Parathyroid adenoma (tissue), 2 donors: ENCODE measurements around the gene DLGAP1.

ENCODE experiments used
- H2AFZ ChIP-seq: fragments of 300-600 bp; sonication (generic); one replicate; pipeline ENCODE4 v1.7.0; 2017; ENCODE audit warnings: antibody characterized with exemption, mild to moderate bottlenecking
- H3K27ac ChIP-seq: fragments of 300-600 bp; sonication (generic); one replicate; pipeline ENCODE4 v1.7.0; 2017
- H3K27me3 ChIP-seq: fragments of 300-600 bp; sonication (generic); one replicate; pipeline ENCODE4 v1.7.0; 2017; ENCODE audit warnings: low read length; ENCODE audit not compliant: control insufficient read depth, insufficient read depth
- H3K36me3 ChIP-seq: fragments of 300-600 bp; sonication (generic); one replicate; pipeline ENCODE4 v1.7.0; 2017; ENCODE audit warnings: low read length; ENCODE audit not compliant: control insufficient read depth, insufficient read depth
- H3K4me1 ChIP-seq: fragments of 300-600 bp; sonication (generic); one replicate; pipeline ENCODE4 v1.7.0; 2017; ENCODE audit warnings: control low read depth
- H3K4me2 ChIP-seq: fragments of 300-600 bp; sonication (generic); one replicate; pipeline ENCODE4 v1.7.0; 2017; ENCODE audit warnings: low read length
- H3K4me3 ChIP-seq: fragments of 300-600 bp; sonication (generic); one replicate; pipeline ENCODE4 v1.7.0; 2017; ENCODE audit warnings: low read depth, low read length
- H3K79me2 ChIP-seq: fragments of 300-600 bp; sonication (generic); one replicate; pipeline ENCODE4 v1.7.0; 2017; ENCODE audit warnings: control low read depth
- H3K9ac ChIP-seq: fragments of 300-600 bp; sonication (generic); one replicate; pipeline ENCODE4 v1.7.0; 2017; ENCODE audit warnings: mild to moderate bottlenecking
- H3K9me3 ChIP-seq: fragments of 300-600 bp; sonication (generic); one replicate; pipeline ENCODE4 v1.7.0; 2017; ENCODE audit warnings: low read length; ENCODE audit not compliant: control insufficient read depth
- TF ChIP-seq, protein P1 (sequence below): fragments of 300-600 bp; sonication (generic); IDR thresholded peaks from one replicate; pipeline ENCODE4 v1.7.0; 2017; ENCODE audit warnings: antibody characterized with exemption, mild to moderate bottlenecking
- donor health status: primary hyperparathyroidism.

DLGAP1 gene

DNA sequence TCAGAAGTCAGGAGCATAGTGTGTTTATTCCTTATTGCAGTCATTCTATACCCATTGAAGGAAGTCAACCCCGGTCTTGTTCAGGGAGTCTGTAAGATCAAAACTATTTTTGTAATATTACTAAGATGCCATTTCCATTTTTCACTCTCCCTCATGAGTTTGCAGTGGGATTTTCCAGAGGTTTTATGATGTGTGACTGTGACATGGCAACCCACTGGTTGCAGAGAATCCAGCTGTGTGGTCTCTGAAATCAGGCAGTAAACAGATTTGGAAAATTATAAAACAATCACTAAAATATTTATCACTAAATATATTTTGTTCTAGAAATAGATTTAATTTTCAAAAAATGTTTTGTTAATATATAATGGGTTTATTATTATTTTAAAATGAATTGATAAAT lies 38.1 kb downstream of the DLGAP1 start:
- H3K4me1 ChIP-seq, result no peaks in the 10 kb centered on the region
- no peaks in the 10 kb centered on the region for H3K36me3 ChIP-seq
- H3K9me3 ChIP-seq, result no peaks in the 10 kb centered on the region
- H3K4me3 ChIP-seq, result no peak overlapping the region
- H3K27me3 ChIP-seq, result no peaks in the 10 kb centered on the region
- H2AFZ ChIP-seq, result no peak overlapping the region
- H3K79me2 ChIP-seq, result no peaks in the 10 kb centered on the region
- no peak overlapping the region for H3K27ac ChIP-seq
- H3K4me2 ChIP-seq, result no peak overlapping the region
- TF ChIP-seq, protein P1, sequence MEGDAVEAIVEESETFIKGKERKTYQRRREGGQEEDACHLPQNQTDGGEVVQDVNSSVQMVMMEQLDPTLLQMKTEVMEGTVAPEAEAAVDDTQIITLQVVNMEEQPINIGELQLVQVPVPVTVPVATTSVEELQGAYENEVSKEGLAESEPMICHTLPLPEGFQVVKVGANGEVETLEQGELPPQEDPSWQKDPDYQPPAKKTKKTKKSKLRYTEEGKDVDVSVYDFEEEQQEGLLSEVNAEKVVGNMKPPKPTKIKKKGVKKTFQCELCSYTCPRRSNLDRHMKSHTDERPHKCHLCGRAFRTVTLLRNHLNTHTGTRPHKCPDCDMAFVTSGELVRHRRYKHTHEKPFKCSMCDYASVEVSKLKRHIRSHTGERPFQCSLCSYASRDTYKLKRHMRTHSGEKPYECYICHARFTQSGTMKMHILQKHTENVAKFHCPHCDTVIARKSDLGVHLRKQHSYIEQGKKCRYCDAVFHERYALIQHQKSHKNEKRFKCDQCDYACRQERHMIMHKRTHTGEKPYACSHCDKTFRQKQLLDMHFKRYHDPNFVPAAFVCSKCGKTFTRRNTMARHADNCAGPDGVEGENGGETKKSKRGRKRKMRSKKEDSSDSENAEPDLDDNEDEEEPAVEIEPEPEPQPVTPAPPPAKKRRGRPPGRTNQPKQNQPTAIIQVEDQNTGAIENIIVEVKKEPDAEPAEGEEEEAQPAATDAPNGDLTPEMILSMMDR, result no peak
- H3K9ac ChIP-seq, result no peak overlapping the region

DNA sequence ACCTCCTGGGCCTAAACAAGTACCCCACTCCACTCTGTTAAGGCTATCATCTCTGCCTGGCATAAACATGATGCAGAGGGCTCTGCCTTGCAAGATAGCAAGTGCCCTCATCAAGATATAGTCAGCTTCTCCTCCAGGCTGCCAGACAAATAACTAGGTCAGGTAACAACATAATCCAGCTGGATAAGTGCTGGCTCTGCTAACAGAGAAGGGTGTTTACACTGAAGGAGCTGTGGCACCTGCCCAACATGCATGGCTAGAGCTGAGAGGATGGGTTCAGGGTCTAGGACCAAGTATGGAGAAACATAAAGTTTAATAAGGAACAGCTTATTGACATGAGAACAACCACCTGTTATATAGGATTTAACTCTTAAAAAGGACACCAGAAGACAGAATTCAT lies 42.8 kb downstream of the DLGAP1 start:
- no peak overlapping the region for H2AFZ ChIP-seq
- no peak overlapping the region for H3K4me3 ChIP-seq
- TF ChIP-seq, protein P1, result no peak
- no peak overlapping the region for H3K9ac ChIP-seq
- no peaks in the 10 kb centered on the region for H3K4me1 ChIP-seq
- H3K36me3 ChIP-seq, result no peaks in the 10 kb centered on the region
- no peaks in the 10 kb centered on the region for H3K9me3 ChIP-seq
- no peak overlapping the region for H3K4me2 ChIP-seq
- no peaks in the 10 kb centered on the region for H3K27me3 ChIP-seq
- H3K27ac ChIP-seq, result no peak overlapping the region
- H3K79me2 ChIP-seq, result no peaks in the 10 kb centered on the region

DNA sequence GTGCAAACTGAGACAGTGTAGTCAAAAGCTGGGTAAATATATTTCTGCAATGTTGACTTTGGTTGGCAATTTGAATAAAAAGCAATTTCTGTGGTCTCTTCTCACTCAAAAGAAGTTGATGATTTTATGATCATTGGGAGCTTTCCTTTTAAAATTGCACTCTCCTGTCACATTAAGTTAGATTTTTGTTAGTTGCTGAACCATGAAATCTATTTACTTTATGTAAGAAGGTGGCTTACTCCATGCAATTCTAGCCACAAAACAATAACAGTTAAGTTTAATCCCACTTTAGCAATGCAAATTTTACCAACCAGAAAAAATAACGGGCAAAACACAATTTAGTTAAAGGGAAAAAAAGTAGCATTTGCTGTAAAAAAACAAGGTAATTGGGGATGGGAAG lies 48.3 kb downstream of the DLGAP1 start:
- Histone ChIP-seq H3K9ac (no peak overlapping the region), H3K27ac (no peak overlapping the region), H3K4me3 (no peak overlapping the region), H3K27me3 (no peaks in the 10 kb centered on the region), H3K79me2 (no peaks in the 10 kb centered on the region), H3K9me3 (no peaks in the 10 kb centered on the region), H3K4me2 (no peak overlapping the region), H3K36me3 (no peaks in the 10 kb centered on the region), H2AFZ (no peak overlapping the region), H3K4me1 (no peaks in the 10 kb centered on the region)
- TF ChIP-seq, protein P1, result no peak

DNA sequence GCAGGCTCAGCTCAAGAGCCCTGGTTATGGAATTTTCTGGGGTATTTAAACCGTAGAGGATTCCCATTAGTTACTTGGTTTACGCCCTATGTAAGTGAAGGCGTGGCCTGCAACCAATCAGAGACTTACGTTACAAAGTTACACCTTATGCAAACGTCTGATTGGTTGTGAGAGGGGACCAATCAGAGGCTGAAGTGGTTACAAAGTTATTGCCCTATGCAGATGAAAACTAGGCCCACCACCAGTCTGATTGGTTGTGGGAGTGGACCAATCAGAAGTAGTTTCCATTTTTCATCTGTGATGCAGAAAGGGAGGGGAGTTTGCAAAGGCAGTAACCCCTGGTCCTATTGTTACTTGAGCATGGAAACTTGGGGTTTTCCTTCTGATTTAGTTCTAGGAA lies 49.1 kb downstream of the DLGAP1 start:
- H3K36me3 ChIP-seq, result no peaks in the 10 kb centered on the region
- no peak overlapping the region for H3K4me2 ChIP-seq
- TF ChIP-seq, protein P1, result no peak

DNA sequence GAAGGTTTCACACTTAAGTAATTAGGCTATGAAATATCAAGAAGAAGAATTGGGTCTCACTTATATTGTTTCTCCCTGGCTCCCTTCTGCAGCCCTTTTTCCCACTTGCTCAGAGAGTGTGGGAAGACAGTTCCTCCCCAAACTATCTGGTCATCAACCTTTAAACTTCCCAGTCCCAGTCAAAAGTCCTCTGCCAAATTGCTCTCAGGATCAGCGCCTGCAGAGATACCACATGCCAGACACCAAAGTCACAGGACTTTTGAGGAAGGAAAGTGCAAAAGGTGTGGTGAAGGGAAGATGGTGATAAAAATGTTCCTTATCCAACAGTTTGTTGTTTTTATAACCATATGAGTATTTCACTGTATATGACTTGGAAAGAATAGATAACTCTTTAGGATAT lies 51.3 kb downstream of the DLGAP1 start:
- Histone ChIP-seq H3K4me2 (no peak overlapping the region), H3K9me3 (no peaks in the 10 kb centered on the region)
- TF ChIP-seq, protein P1, result no peak

More for the DNA sequence above, 49.1 kb downstream of the DLGAP1 start:
- no peak overlapping the region for H2AFZ ChIP-seq
- H3K9me3 ChIP-seq, result no peaks in the 10 kb centered on the region
- no peak overlapping the region for H3K4me3 ChIP-seq
- H3K79me2 ChIP-seq, result no peaks in the 10 kb centered on the region
- H3K27me3 ChIP-seq, result no peaks in the 10 kb centered on the region
- no peak overlapping the region for H3K27ac ChIP-seq
- H3K4me1 ChIP-seq, result no peaks in the 10 kb centered on the region
- H3K9ac ChIP-seq, result no peak overlapping the region

More for the DNA sequence above, 51.3 kb downstream of the DLGAP1 start:
- Histone ChIP-seq H3K27me3 (no peaks in the 10 kb centered on the region), H2AFZ (no peak overlapping the region), H3K9ac (no peak overlapping the region), H3K4me1 (no peaks in the 10 kb centered on the region), H3K36me3 (no peaks in the 10 kb centered on the region), H3K27ac (no peak overlapping the region), H3K79me2 (no peaks in the 10 kb centered on the region), H3K4me3 (no peak overlapping the region)
